ENCODE data around the gene MCRIP1. TPM values are rescaled to one million over a fixed set of nuclear protein-coding genes. Genes with fewer than 3 reads are reported as not detected.
"Not testable (repeated sequence)": the region's sequence is repeated elsewhere in the genome, so short reads cannot be mapped to it uniquely, and the experiment has no call there.

Gene MCRIP1
- polyA plus RNA-seq, 1 experiment: 63.2 TPM

DNA sequence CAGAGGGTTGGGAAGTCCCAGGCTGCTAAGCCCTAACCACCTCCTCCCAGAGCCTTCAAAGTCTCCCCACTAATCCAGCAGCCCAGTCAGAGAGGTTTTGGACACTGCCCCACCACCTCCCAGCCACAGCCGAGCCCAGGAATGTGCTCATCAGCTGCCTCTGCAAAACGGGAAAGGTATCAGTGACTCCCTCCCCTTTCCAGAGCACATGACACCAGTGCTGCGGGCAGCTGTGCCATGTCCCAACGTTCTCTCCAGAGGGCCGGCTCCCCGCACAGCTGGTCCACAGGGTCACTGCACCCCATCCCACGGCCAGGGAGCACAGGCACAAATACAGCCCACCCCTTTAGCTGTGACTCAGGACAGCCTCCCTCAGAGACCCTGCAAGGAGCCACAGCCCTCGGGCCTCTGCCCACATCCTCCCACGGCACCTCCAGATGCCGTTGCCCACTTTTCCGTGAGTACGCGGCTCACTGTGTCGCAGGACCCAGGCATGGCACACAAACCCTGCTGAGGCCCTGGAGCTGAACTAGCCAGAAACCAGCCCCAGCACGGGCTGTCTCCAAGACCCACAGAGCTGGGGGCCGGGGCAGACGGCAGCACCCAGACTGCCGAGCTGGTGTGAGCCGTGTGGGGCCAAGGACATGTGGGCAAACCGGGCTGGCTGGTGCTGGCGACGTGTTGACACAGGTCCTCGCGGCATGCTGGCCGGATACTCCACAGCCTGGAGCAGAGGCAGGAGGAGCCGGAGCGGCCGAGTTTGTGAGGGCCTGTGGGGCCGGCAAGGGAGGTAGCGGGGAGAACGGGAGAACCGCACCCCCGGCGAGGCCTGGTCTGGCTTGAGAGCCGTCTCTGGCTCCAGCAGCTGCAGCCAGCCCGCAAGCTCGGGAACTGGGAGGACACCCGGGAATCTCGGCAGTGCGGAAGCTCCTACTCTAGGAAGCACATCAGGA lies 8.0 kb upstream of the MCRIP1 start:
- CTCF ChIA-PET: no interaction called here
- DNase-seq (ENCODE audit: low read depth, low spot score): no peak
- POLR2A ChIA-PET: interaction anchor here (0.7 to 2.4 kb wide), 3 partner anchors 8 to 85 kb away, joined by 3 to 12 read pairs (median 5); partner anchors contain the start of gene MCRIP1
- TF ChIP-seq CTCF (IDR thresholded peaks at IDR 0.05; ENCODE audit: low read depth, low read length): no peak
- H3K27me3 ChIP-seq (ENCODE audit: control insufficient read depth, insufficient read depth, low read length): no peaks in the 10 kb centered on the region
- H3K9me3 ChIP-seq (ENCODE audit: control insufficient read depth, insufficient read depth, low read length): no peaks in the 10 kb centered on the region; the same call in 1 of the 2 replicates
- H3K4me3 ChIP-seq (ENCODE audit: low read depth, low read length): no peak overlapping the region
- H3K27ac ChIP-seq (ENCODE audit: low read depth, low read length): no peak overlapping the region

- H3K27ac ChIP-seq (ENCODE audit: low read depth, low read length); H3K9me3 ChIP-seq (ENCODE audit: control insufficient read depth, insufficient read depth, low read length); H3K27me3 ChIP-seq (ENCODE audit: control insufficient read depth, insufficient read depth, low read length); DNase-seq (ENCODE audit: low read depth, low spot score); H3K4me3 ChIP-seq (ENCODE audit: low read depth, low read length); CTCF ChIA-PET: not testable (repeated sequence)
- POLR2A ChIA-PET: interaction anchor here (1.7 kb wide), 1 partner anchor 21 kb away, joined by 5 read pairs; no protein-coding TSS in a partner anchor
Observed at GRCh38 chr17:81840059-81840458, 7.0 kb upstream of the MCRIP1 start.

DNA sequence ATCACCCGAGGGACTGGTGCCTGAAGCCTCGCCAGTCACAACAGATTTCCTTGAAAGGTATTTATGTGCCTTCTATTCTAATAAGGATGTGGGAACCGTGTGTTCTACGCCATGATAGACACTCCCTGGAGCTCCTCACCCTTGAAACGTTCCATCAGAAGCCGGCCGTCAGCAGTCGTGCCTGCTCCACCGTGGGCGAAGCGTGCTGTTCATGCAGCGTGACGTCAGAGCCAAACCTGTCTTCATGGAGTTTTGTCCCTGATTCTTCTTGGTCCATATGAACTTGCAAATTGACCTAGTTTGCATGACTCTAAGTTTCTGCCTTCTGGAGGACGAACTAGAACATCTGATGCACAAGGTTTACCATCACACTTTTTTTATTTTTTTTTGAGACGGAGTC lies 6.2 kb upstream of the MCRIP1 start:
- no peaks in the 10 kb centered on the region for H3K27me3 ChIP-seq (ENCODE audit: control insufficient read depth, insufficient read depth, low read length)
- no peak for TF ChIP-seq CTCF (IDR thresholded peaks at IDR 0.05; ENCODE audit: low read depth, low read length)
- H3K27ac ChIP-seq (ENCODE audit: low read depth, low read length): no peak overlapping the region
- no peaks in the 10 kb centered on the region; the same call in 1 of the 2 replicates for H3K9me3 ChIP-seq (ENCODE audit: control insufficient read depth, insufficient read depth, low read length)
- ChIA-PET CTCF (no interaction called here), POLR2A (no interaction called here)
- DNase-seq (ENCODE audit: low read depth, low spot score): no peak
- H3K4me3 ChIP-seq (ENCODE audit: low read depth, low read length): no peak overlapping the region

GRCh38 chr17:81838753-81839255 lies 5.7 kb upstream of the MCRIP1 start:
- Histone ChIP-seq H3K4me3 (ENCODE audit: low read depth, low read length) (no peak overlapping the region), H3K27ac (ENCODE audit: low read depth, low read length) (no peak overlapping the region), H3K9me3 (ENCODE audit: control insufficient read depth, insufficient read depth, low read length) (no peaks in the 10 kb centered on the region; the same call in 1 of the 2 replicates), H3K27me3 (ENCODE audit: control insufficient read depth, insufficient read depth, low read length) (no peaks in the 10 kb centered on the region)
- ChIA-PET POLR2A (no interaction called here), CTCF (no interaction called here)
- no peak for DNase-seq (ENCODE audit: low read depth, low spot score)
- no peak for TF ChIP-seq CTCF (IDR thresholded peaks at IDR 0.05; ENCODE audit: low read depth, low read length)

DNA sequence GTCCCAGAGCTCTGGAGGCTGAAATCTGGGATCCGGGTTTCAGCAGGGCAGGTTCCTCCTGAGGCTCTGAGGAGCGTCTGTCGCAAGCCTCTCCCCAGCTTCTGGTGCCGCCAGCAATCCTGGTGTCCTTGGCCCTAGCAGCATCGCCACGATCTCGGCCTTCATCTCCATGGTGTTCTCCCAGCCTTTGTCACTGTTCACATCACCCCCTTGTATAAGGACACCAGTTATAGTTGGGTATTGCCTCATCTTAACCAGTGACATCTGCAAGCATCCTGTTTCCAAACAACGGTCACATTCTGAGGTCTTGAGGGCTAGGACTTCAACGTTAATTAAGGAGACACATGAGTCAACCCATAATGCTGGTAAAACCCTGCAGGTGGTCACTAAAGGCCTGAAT lies 4.5 kb upstream of the MCRIP1 start:
- no peak for TF ChIP-seq CTCF (IDR thresholded peaks at IDR 0.05; ENCODE audit: low read depth, low read length)
- ChIA-PET POLR2A (no interaction called here), CTCF (no interaction called here)
- no peak for DNase-seq (ENCODE audit: low read depth, low spot score)
- no peaks in the 10 kb centered on the region; the same call in 1 of the 2 replicates for H3K9me3 ChIP-seq (ENCODE audit: control insufficient read depth, insufficient read depth, low read length)
- no peak overlapping the region for H3K4me3 ChIP-seq (ENCODE audit: low read depth, low read length)
- no peaks in the 10 kb centered on the region for H3K27me3 ChIP-seq (ENCODE audit: control insufficient read depth, insufficient read depth, low read length)
- H3K27ac ChIP-seq (ENCODE audit: low read depth, low read length): no peak overlapping the region
